HEK293T (cell line): ENCODE results near the gene COMP.

ENCODE experiments used
- CTCF ChIA-PET: fragments of 350-600 bp; formaldehyde crosslinking; extraction: SDS; loops from one replicate; lab custom pipeline; 2021; ENCODE audit warnings: antibody characterized with exemption, inconsistent platforms; lab: Yijun Ruan, JAX
- POLR2A ChIA-PET: fragments of 350-600 bp; formaldehyde crosslinking; extraction: SDS; loops from one replicate; lab custom pipeline; 2020; ENCODE audit warnings: antibody characterized with exemption, inconsistent platforms; lab: Yijun Ruan, JAX
- DNase-seq: peaks from one replicate; pipeline ENCODE4 v3.0.0; 2012; ENCODE audit warnings: mixed read lengths; ENCODE audit errors: extremely low spot score
- ARNT ChIP-seq: fragments of 450-650 bp; IDR thresholded peaks from 2 replicates; pipeline ENCODE4 v1.6.1; 2017; ENCODE audit warnings: mild to moderate bottlenecking
- BHLHE40 ChIP-seq: fragments of 450-650 bp; IDR thresholded peaks from 2 replicates; pipeline ENCODE4 v1.6.1; 2016; ENCODE audit warnings: mild to moderate bottlenecking, moderate library complexity, borderline replicate concordance
- CTBP1 ChIP-seq: fragments of 450-650 bp; IDR thresholded peaks from 2 replicates; pipeline ENCODE4 v1.6.1; 2016; ENCODE audit warnings: borderline replicate concordance
- ELF4 ChIP-seq: fragments of 450-650 bp; IDR thresholded peaks from 2 replicates; pipeline ENCODE4 v1.6.1; 2017; ENCODE audit warnings: antibody characterized with exemption
- FOXA1 ChIP-seq: fragments of 450-650 bp; IDR thresholded peaks from 2 replicates; pipeline ENCODE4 v1.6.1; 2016; ENCODE audit warnings: mild to moderate bottlenecking
- FOXK2 ChIP-seq: fragments of 450-650 bp; IDR thresholded peaks from 2 replicates; pipeline ENCODE4 v1.6.1; 2016; ENCODE audit warnings: mild to moderate bottlenecking
- FOXM1 ChIP-seq: fragments of 450-650 bp; IDR thresholded peaks from 2 replicates; pipeline ENCODE4 v1.6.1; 2017; ENCODE audit warnings: mild to moderate bottlenecking, borderline replicate concordance
- HDGF ChIP-seq: fragments of 450-650 bp; IDR thresholded peaks from 2 replicates; pipeline ENCODE4 v1.6.1; 2017; ENCODE audit warnings: antibody characterized with exemption, borderline replicate concordance
- L3MBTL2 ChIP-seq: fragments of 450-650 bp; conservative IDR thresholded peaks from 2 replicates; pipeline ENCODE4 v1.6.1; 2016; ENCODE audit warnings: mild to moderate bottlenecking
- LEF1 ChIP-seq: fragments of 450-650 bp; IDR thresholded peaks from 2 replicates; pipeline ENCODE4 v1.6.1; 2017; ENCODE audit warnings: mild to moderate bottlenecking, borderline replicate concordance
- NFRKB ChIP-seq: fragments of 450-650 bp; IDR thresholded peaks from 2 replicates; pipeline ENCODE4 v1.6.1; 2016; ENCODE audit warnings: mild to moderate bottlenecking, moderate library complexity
- PKNOX1 ChIP-seq: fragments of 450-650 bp; IDR thresholded peaks from 2 replicates; pipeline ENCODE4 v1.6.1; 2016
- SP1 ChIP-seq: fragments of 450-650 bp; IDR thresholded peaks from 2 replicates; pipeline ENCODE4 v1.6.1; 2017
- SUZ12 ChIP-seq: fragments of 450-650 bp; IDR thresholded peaks from 2 replicates; pipeline ENCODE4 v1.6.1; 2016; ENCODE audit warnings: mild to moderate bottlenecking
- TARDBP ChIP-seq: fragments of 450-650 bp; IDR thresholded peaks from 2 replicates; pipeline ENCODE4 v1.6.1; 2016
- ZNF384 ChIP-seq: fragments of 450-650 bp; IDR thresholded peaks from 2 replicates; pipeline ENCODE4 v1.6.1; 2016

Gene COMP

GRCh38 chr19:18800079-18800478 lies 9.0 kb upstream of the COMP start:
- TF ChIP-seq FOXA1 (no peak), LEF1 (no peak), SUZ12 (no peak), ELF4 (no peak), L3MBTL2 (no peak), NFRKB (no peak), HDGF (no peak), FOXK2 (no peak), ARNT (no peak), TARDBP (no peak)
- ChIA-PET POLR2A (no interaction called here), CTCF (no interaction called here)
- no peak for DNase-seq

GRCh38 chr19:18799389-18799970 lies 8.4 kb upstream of the COMP start:
- DNase-seq, result no peak
- TF ChIP-seq HDGF (no peak), FOXM1 (no peak), FOXA1 (no peak), FOXK2 (no peak), SUZ12 (no peak), ZNF384 (no peak), CTBP1 (no peak), ELF4 (no peak), PKNOX1 (no peak), TARDBP (no peak), SP1 (no peak), LEF1 (no peak), NFRKB (no peak), BHLHE40 (no peak), ARNT (no peak), L3MBTL2 (no peak)
- POLR2A ChIA-PET, result no interaction called here
- CTCF ChIA-PET, result no interaction called here

GRCh38 chr19:18798384-18799352 lies 7.6 kb upstream of the COMP start:
- no peak for TF ChIP-seq NFRKB
- TF ChIP-seq PKNOX1, result peak; percentile 50; the same call in 1 of the 2 replicates
- POLR2A ChIA-PET, result no interaction called here
- CTCF ChIA-PET, result no interaction called here
- no peak for DNase-seq

GRCh38 chr19:18796239-18796638 lies 5.1 kb upstream of the COMP start:
- ChIA-PET CTCF (no interaction called here), POLR2A (no interaction called here)
- TF ChIP-seq PKNOX1 (no peak), HDGF (no peak), FOXA1 (no peak), ARNT (no peak), FOXK2 (no peak), CTBP1 (no peak), ZNF384 (no peak), LEF1 (no peak), BHLHE40 (no peak), SUZ12 (no peak), SP1 (no peak), FOXM1 (no peak), L3MBTL2 (no peak), ELF4 (no peak), NFRKB (no peak), TARDBP (no peak)
- no peak for DNase-seq

- no peak for DNase-seq
- ChIA-PET POLR2A (no interaction called here), CTCF (no interaction called here)
- TF ChIP-seq FOXK2 (no peak), FOXA1 (no peak), ELF4 (no peak), BHLHE40 (no peak), CTBP1 (no peak), TARDBP (no peak), L3MBTL2 (no peak), SUZ12 (no peak), ARNT (no peak), PKNOX1 (no peak), ZNF384 (no peak), SP1 (no peak), NFRKB (no peak)
Measured at GRCh38 chr19:18795540-18795939, 4.4 kb upstream of the COMP start.
